OCI-LY7 (cell line): ENCODE measurements around the gene SPTAN1. TPM values are rescaled to one million over a fixed set of nuclear protein-coding genes. Genes with fewer than 3 reads are reported as not detected.

Experiments used
- BruUV-seq: library from RNA; stranded (reverse); fragments of 400-500 nt; replicated peaks from 2 replicates; lab custom pipeline; 2021; lab: Mats Ljungman, UMichigan
- CTCF ChIA-PET: fragments of 300-600 bp; sonication (Branson Sonifier 250); formaldehyde crosslinking; loops from one replicate; lab custom pipeline; 2022; ENCODE audit warnings: antibody characterized with exemption; ENCODE audit not compliant: unreplicated experiment; lab: Charles Lee
- POLR2A ChIA-PET: fragments of 300-600 bp; sonication (Branson Sonifier 250); formaldehyde crosslinking; loops from one replicate; lab custom pipeline; 2022; ENCODE audit warnings: antibody characterized with exemption; lab: Charles Lee
- DNase-seq: peaks from one replicate; pipeline ENCODE4 v3.0.0-alpha.2; 2015; ENCODE audit warnings: low spot score
- H2AFZ ChIP-seq: fragments of 200-600 bp; sonication (generic), shearing (Covaris generic); 2 replicates; pipeline ENCODE4 v1.6.1; 2014; ENCODE audit warnings: mild to moderate bottlenecking, antibody characterized with exemption, low read length, moderate library complexity
- H3K27ac ChIP-seq: fragments of 200-600 bp; sonication (generic); 2 replicates; pipeline ENCODE4 v1.5.1; 2014; ENCODE audit warnings: mixed run types, low read depth, mild to moderate bottlenecking, moderate library complexity, low read length, inconsistent platforms; ENCODE audit not compliant: poor library complexity, severe bottlenecking
- H3K36me3 ChIP-seq: fragments of 200-600 bp; sonication (generic); 2 replicates; pipeline ENCODE4 v1.6.1; 2014; ENCODE audit warnings: mild to moderate bottlenecking, antibody characterized with exemption, low read length, moderate library complexity, mixed read lengths; ENCODE audit not compliant: insufficient read depth
- H3K4me1 ChIP-seq: fragments of 200-600 bp; sonication (generic); 2 replicates; pipeline ENCODE4 v1.5.1; 2014; ENCODE audit warnings: mild to moderate bottlenecking, low read length; ENCODE audit not compliant: insufficient read depth, poor library complexity, severe bottlenecking
- H3K4me2 ChIP-seq: fragments of 200-600 bp; sonication (generic); 2 replicates; pipeline ENCODE4 v1.6.1; 2014; ENCODE audit warnings: mild to moderate bottlenecking, low read length
- H3K4me3 ChIP-seq: fragments of 200-600 bp; sonication (generic); 2 replicates; pipeline ENCODE4 v1.5.1; 2014; ENCODE audit warnings: mild to moderate bottlenecking, low read depth, low read length; ENCODE audit not compliant: poor library complexity, severe bottlenecking
- H3K79me2 ChIP-seq: fragments of 200-600 bp; sonication (generic); 2 replicates; pipeline ENCODE4 v1.6.1; 2016; ENCODE audit warnings: low read depth, mild to moderate bottlenecking, low read length, moderate library complexity, mixed read lengths; ENCODE audit not compliant: insufficient read depth
- H3K9me2 ChIP-seq: fragments of 200-600 bp; sonication (generic); 2 replicates; pipeline ENCODE4 v1.6.1; 2016; ENCODE audit warnings: mild to moderate bottlenecking, low read length, mixed read lengths; ENCODE audit not compliant: insufficient read depth
- H3K9me3 ChIP-seq: fragments of 200-600 bp; sonication (generic); 2 replicates; pipeline ENCODE4 v1.6.1; 2014; ENCODE audit warnings: mild to moderate bottlenecking, mixed run types, low read length, mixed read lengths
- H4K20me1 ChIP-seq: fragments of 200-600 bp; sonication (generic); 2 replicates; pipeline ENCODE4 v1.6.1; 2014; ENCODE audit warnings: mild to moderate bottlenecking, antibody characterized with exemption, low read length, moderate library complexity, mixed read lengths; ENCODE audit not compliant: insufficient read depth
- CTCF ChIP-seq: fragments of 200-600 bp; sonication (generic); conservative IDR thresholded peaks from 2 replicates; pipeline ENCODE4 v1.5.1; 2014; ENCODE audit warnings: mild to moderate bottlenecking, antibody characterized with exemption, low read length, moderate library complexity, mixed read lengths
- EZH2phosphoT487 ChIP-seq: fragments of 200-600 bp; sonication (generic); IDR thresholded peaks from 2 replicates; pipeline ENCODE4 v1.6.1; 2018; ENCODE audit warnings: low read depth, borderline replicate concordance, mild to moderate bottlenecking, mixed run types, antibody characterized with exemption, low read length, moderate library complexity, mixed read lengths
- intact Hi-C: fragments of 100-400 bp; cut with micrococcal nuclease; formaldehyde crosslinking; loops from one replicate; pipeline ENCODE4 v1.10.0; 2022; ENCODE audit not compliant: unreplicated experiment
- total RNA-seq, 2 experiments: library from RNA; depleted of rRNA in 1 of 2; stranded (reverse); fragments of >200 nt in 1 of 2; shearing (Covaris generic) in 1 of 2; gene quantifications; 2 replicates each; pipeline ENCODE4 v1.2.3, GENCODE V29; 2014 to 2022

The SPTAN1 gene
- total RNA-seq, 2 experiments from 2014 or later: 239 to 259 TPM

- DNase-seq: peak; percentile 62
- Histone ChIP-seq H3K27ac (peak overlapping the region; percentile 40), H3K4me2 (peak overlapping the region; percentile 82), H3K4me3 (peak overlapping the region; percentile 87), H3K9me2 (no peaks in the 10 kb centered on the region), H3K79me2 (peaks cover 63% of the 10 kb centered on the region), H3K36me3 (peaks cover 11% of the 10 kb centered on the region; the same call in 1 of the 2 replicates), H3K4me1 (peaks cover 55% of the 10 kb centered on the region), H4K20me1 (peaks cover 26% of the 10 kb centered on the region; the same call in 1 of the 2 replicates), H2AFZ (no peak overlapping the region), H3K9me3 (no peaks in the 10 kb centered on the region)
- TF ChIP-seq CTCF (no peak), EZH2phosphoT487 (no peak)
- intact Hi-C loops: loop anchor here (2.0 to 10.0 kb wide), 3 partner anchors 98 to 368 kb away; partner anchors contain the start of genes ODF2, PHYHD1 and ZDHHC12
- BruUV-seq: TSS peak; percentile 57
- POLR2A ChIA-PET: interaction anchor here (0.6 to 1.9 kb wide), 5 partner anchors 10 to 321 kb away, joined by 3 to 10 read pairs (median 4); no protein-coding TSS in a partner anchor
- CTCF ChIA-PET: no interaction called here
These were observed 1.9 kb downstream of the SPTAN1 start for GRCh38 chr9:128554155-128554862.

DNA sequence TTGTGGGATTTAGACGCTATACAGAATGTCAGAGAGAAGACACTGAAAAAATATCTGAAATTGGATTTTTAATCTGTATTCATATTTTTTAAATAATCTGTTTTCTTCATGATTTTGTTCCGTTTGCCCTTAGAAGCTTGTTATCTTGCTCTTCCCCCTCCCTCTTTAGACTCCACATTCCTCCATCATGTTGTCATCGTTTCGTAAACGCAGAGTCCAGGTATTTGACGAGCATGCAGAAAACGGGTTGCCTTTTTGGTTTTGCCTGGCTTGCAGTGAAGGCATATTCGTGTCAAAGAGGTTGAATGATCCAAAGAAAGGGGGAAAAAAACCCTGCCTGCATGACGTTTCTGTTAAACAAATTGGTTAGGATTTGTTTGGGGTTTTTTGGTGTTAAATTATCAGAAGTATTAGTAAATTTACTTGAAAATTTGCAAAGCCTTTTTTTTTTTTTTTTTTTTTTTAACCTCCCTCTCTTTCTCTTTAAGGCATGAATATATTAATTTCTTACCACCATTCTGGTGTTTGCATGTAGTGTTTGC is 2.9 kb downstream of the SPTAN1 start:
- no peak for DNase-seq
- Histone ChIP-seq H3K79me2 (peaks cover 66% of the 10 kb centered on the region), H3K4me1 (peaks cover 55% of the 10 kb centered on the region), H2AFZ (no peak overlapping the region), H3K27ac (peak overlapping the region; percentile 40), H3K36me3 (peaks cover 14% of the 10 kb centered on the region; the same call in 1 of the 2 replicates), H3K9me2 (no peaks in the 10 kb centered on the region), H3K4me3 (peak overlapping the region; percentile 87), H3K9me3 (no peaks in the 10 kb centered on the region), H4K20me1 (peaks cover 26% of the 10 kb centered on the region; the same call in 1 of the 2 replicates), H3K4me2 (peak overlapping the region; percentile 82)
- intact Hi-C loops: loop anchor here (2.0 to 10.0 kb wide), 2 partner anchors 98 to 170 kb away; partner anchors contain the start of genes ODF2 and ZDHHC12
- BruUV-seq: no TSS peak
- CTCF ChIA-PET: no interaction called here
- POLR2A ChIA-PET: interaction anchor here (0.6 kb wide), 1 partner anchor 320 kb away, joined by 4 read pairs; no protein-coding TSS in a partner anchor
- TF ChIP-seq EZH2phosphoT487: no peak
- no peak for TF ChIP-seq CTCF
